Anterior cingulate cortex (tissue), 58 donors: ENCODE measurements around the gene DGKH.
A peak's percentile ranks its signal among the peaks of the same experiment; 100 is the strongest.
"Not testable (repeated sequence)": the region's sequence is repeated elsewhere in the genome, so short reads cannot be mapped to it uniquely, and the experiment has no call there.

Experiments
- DNase-seq, 58 donors: peaks; one replicate each; lab custom pipeline; 2025; lab: John Stamatoyannopoulos, UW

DGKH gene

GRCh38 chr13:42153199-42154113 is 105.0 kb downstream of the DGKH start:
- no peak for DNase-seq

DNA sequence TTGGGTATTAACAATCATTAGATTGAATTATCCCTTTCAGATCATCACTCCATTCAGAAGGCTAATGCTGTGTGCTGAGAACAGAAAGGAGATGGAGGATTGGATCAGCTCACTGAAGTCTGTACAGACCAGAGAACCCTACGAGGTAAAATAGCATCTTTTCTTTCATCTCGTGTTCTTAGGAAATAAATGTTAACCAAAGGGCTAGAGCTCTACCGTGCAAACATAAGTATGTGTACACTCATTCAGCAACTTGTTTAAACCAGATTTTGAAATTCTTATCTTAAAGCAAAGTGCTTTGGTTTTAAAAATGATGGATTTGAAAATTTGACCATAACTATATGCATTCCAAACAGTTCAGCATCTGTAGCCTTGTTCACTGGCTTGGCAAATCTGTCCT is 106.8 kb downstream of the DGKH start:
- no peak for DNase-seq

- not testable (repeated sequence) for DNase-seq
These were observed 114.9 kb downstream of the DGKH start for GRCh38 chr13:42163338-42163737.

GRCh38 chr13:42163910-42164309 is 115.5 kb downstream of the DGKH start:
- DNase-seq: not testable (repeated sequence)

DNA sequence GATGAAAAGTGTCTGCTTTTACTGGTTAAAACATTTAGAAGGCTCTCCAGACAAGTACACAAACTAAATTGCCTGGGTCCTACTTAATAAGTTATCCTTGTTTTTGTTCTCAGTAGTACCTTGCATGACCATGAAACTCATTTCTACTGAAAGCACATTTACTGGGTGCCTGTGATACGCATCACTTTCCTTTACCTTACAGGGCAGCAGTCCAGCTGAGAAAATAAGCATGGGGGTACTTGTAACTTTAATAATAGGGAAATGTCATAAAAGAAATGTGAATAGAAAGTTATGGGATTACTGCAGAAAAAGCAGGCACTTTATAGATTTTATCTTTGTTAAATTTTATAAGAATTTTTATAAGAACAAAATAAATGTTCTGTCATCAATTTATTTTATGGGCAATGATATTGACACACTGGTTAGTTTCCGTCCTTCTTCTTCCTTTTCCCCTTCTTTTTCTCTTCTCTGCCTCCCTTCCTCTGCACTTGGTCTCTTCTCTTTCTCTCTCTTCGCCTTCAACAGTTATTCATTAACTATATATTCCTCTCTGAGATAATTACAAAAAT is 116.2 kb downstream of the DGKH start:
- no peak for DNase-seq

DNA sequence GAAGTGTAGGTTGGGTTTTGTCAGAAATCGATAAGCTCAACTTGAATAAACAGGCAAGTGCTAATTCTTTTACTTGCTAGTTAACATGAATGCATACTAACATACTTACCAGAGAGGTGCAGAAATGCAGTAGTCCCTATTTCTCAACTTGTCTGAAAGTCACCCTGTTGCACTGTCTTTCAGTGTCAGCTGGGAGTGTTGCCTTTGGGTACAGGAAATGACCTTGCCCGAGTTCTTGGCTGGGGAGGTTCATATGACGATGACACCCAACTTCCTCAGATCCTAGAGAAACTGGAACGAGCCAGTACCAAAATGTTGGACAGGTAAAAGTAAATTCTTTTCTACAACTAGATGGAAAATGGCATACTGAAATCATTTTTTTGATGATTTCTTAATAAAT is 120.0 kb downstream of the DGKH start:
- no peak for DNase-seq

GRCh38 chr13:42170029-42170428 is 121.6 kb downstream of the DGKH start:
- no peak for DNase-seq

DNA sequence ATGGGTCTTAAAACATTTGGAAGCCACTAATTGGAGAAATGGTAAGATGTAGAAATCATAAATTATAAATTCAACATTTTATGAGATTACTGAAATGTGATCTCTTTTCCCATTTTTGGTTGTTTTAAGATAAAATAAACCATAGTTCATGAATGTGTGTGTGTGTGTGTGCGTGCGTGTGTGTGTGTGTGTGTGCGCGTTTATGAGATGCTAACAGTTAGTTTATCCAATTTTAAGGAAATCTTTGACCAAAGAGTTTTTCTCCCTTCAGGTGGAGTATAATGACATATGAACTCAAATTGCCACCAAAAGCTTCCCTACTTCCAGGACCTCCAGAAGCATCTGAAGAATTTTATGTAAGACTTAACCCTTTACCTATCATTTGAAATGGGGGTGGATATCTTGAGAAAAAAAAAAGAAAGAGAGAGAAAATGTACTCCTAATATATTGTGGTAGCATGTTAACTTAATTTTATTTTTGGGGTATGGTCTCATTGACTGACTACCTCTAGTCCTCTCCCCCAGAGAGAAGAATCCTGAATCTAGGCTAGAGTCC is 125.4 kb downstream of the DGKH start:
- no peak for DNase-seq

DNA sequence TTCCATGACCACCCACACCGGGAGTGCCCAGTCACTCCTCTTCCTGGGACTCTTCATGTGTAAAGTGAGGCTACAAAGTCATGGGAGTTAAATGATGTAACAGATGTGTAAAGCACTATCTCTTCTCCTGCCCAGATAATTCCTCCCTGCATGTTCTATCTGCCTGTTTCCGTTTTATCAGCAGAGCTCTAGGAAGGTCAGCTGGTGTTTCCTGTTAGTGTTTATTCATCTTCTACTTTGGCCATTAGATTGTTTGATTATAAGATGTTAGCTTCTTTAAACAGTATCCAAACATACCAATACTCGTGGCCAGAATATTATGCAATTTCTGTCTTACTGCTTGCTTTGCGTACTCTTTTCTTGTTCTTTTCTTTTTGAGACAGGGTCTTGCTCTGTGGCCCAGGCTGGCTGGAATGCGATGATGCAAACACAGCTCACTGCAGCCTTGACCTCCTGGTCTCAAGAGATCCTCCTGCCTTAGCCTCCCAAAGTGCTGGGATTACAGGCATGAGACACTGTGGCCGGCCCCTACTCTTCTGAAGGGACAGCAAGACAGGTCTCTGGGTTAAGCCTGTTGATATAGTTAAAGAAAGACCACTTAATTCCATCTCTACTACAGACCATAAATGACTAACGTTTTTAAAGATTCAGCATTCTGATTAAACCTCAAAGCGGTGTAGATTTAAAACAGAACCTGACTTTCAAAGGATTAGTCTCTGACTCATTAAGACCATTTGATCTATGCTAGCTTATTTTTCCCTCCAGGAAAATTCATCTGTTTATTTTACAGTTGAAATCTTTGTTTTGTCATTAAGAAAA is 126.1 kb downstream of the DGKH start:
- no peak for DNase-seq

- no peak for DNase-seq
These were observed 127.8 kb downstream of the DGKH start for GRCh38 chr13:42176294-42176693.

GRCh38 chr13:42177189-42177588 is 128.7 kb downstream of the DGKH start:
- DNase-seq: no peak

- no peak for DNase-seq
These were observed 133.0 kb downstream of the DGKH start for GRCh38 chr13:42181381-42181953.

DNA sequence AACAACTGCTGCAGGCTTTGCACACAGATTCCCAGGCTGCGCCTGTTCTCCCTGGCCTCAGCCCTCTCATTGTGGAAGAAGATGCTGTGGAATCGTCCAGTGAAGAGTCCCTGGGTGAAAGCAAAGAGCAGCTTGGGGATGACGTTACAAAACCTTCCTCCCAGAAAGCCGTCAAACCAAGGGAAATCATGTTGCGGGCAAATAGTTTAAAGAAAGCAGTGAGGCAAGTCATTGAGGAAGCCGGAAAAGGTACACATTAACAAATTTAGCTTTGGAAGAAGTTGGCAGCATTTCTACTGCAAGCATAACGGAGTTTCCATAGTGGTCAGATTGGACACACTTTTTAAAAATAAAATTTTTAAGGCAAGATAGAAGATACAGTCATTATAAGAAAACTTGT is 140.6 kb downstream of the DGKH start:
- no peak for DNase-seq

DNA sequence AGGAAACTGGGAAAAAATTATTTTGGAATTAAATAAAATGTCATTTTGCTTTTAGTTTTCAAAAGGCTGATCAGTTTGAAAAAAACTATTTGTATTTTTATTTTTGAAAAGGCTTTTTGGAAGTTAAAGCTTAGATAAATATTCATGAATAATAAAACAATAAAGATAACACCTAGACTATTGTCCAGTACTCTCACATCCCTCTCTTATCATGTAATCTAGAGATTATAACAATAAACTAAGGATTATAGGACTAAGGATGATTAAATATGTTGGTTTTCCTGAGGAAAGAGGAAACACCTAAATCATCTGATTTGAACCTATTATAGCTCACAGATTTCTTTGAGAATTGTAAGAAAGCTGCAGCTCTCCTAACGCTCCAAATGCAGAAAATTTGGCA is 142.1 kb downstream of the DGKH start:
- DNase-seq: no peak

DNA sequence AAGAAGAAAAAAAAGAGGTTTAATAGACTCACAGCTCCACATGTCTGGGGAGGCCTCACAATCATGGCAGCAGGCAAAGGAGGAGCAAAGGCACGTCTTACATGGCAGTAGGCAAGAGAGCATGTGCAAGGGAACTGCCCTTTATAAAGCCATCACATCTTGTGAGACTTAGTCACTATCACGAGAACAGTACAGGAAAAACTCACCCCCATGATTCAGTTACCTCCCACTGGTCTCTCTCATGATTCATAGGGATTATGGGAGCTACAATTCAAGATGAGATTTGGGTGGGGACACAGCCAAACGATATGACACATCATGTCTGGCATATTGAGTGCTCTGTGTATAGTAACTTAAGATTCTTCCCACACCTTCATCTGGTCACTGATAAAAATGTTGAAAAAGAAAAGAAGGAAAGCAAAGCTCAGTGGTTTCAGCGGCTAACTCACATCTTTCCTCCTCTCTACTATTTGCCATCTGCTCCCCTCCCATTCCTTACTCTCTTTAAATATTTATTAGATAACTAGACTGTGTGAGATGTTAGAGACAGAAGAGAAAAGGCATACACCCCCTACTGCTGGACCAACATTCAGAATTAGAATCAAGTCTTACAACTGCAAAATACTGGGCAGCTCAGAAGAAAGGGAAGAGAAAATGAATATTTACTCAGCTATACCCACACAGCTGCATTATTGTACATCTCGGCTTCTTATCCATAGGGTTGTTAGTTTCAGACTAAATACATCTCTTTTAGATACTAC is 163.4 kb downstream of the DGKH start:
- peak in 1 of 58 donors; percentile 2 for DNase-seq

- DNase-seq: no peak
These were observed 166.0 kb downstream of the DGKH start for GRCh38 chr13:42214446-42214845.

GRCh38 chr13:42215578-42216421 is 167.4 kb downstream of the DGKH start:
- peak in 6 of 58 donors; percentile 0 to 14 (median 7) for DNase-seq

DNA sequence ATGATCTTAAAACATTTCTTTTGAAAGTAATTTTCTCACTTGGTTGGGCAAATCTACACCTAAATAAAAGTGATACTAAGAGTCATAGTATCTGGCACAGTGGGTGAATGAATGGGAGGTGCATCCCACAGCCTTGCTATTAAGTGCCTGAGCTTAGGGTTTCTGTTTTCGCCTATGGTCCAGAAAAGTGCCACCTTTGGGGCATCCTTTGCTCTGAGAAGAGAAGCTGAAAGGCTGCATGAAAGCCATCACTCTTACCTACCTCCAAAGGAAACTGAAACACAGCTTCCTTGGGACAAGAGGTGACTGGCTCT is 167.9 kb downstream of the DGKH start:
- DNase-seq: no peak

GRCh38 chr13:42218576-42218975 is 170.1 kb downstream of the DGKH start:
- no peak for DNase-seq
